Measurements from ENCODE around the gene RPS27A. TPM values are rescaled to one million over a fixed set of nuclear protein-coding genes. Genes with fewer than 3 reads are reported as not detected.

The RPS27A gene
- total RNA-seq: 1,586 and 1,619 TPM in 2 replicates

DNA sequence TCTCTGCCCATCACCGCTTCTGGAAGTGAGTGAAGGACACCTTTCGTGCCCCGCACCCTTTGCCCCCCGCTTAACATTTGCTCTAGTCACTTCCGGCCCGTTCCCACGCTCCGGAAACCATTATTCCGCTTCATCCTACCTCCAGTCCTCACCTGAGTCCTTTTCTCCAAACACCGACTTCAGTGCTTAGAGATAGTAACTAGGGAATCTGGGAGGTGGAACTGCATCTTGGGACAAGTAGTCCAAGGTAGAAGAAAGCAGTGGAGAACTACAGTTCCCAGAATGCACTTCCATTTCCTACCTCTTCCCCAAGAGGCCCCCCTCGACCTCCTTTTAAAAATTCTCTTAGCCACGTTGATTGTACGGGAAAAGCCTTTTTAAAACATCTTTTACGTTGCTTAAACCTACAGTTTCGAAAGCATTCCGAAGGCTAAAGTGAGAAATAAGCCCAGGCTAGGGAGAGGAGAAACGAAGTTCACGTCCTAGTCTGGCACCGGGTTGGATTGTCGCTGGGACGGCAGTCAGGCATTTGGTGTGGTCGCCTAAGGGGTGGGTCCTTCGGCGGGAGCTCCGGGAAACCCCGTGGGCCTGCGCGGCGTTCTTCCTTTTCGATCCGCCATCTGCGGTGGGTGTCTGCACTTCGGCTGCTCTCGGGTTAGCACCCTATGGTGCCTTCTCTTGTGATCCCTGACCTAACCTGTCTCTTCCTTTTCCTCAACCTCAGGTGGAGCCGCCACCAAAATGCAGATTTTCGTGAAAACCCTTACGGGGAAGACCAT is at the start of gene RPS27A, which contains the start of gene CLHC1:
TSS of gene RPS27A (plus strand) at position 605 of the 779 bp plus-strand sequence. CDS start at position 742, 137 bp downstream.
TSS of gene CLHC1 (minus strand) at position 210 of the 779 bp plus-strand sequence. CDS start 9,882 bp downstream, outside the sequence.

DNA sequence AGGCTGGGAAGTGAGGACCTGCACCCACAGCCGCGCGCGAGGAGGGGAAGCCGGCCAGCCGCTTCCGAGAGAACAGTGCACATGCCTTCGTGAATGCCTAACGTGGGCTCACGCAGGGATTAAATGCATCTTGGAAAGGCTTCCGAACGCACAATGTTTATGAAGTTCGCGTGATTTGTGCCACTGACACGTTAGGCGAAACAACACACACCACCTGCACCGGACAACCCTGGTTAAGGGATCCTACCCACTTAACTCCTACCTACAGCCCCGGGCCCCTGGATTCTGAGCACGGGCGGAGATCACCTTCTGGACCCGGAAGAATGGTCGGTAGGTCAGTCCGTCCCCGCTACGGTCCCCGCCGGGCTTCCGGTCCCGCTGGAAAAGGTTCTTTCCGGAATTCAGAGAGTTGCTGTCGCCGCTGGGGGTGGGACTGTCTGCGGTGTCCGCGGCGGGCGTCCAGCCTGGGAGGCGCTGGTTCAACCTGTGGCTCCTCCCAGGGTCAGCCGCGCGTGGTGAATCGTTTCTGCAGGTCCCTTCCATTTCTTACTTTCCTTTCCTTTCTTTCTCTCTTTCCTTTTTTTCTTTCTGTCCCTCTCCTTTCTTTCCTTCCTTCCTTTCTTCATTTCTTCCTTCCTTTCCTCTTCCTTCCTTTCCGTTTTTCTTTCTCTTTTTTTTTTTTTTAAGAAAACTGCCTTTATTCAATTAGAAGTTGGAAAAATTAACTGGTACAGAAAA is 36.6 kb downstream of the RPS27A start, which contains the start of gene MTIF2:
TSS of gene MTIF2 (minus strand) at position 325 of the 738 bp plus-strand sequence. CDS start 5,373 bp downstream, outside the sequence.

Other genes starting within 250 kb of the RPS27A start
- gene RTN4, start 182.2 kb upstream of the RPS27A start, total RNA-seq: 169 and 203 TPM in 2 replicates
- 5.7 and 8.2 TPM in 2 replicates for gene CLHC1, start 395 bp upstream of the RPS27A start, total RNA-seq
- gene MTIF2, start 36.5 kb downstream of the RPS27A start, total RNA-seq: 24.0 and 24.2 TPM in 2 replicates
- gene CCDC88A, start 187.2 kb downstream of the RPS27A start, total RNA-seq: 28.7 and 30.5 TPM in 2 replicates